ENCODE data around the gene KBTBD8. TPM values are rescaled to one million over a fixed set of nuclear protein-coding genes. Genes with fewer than 3 reads are reported as not detected.

Gene KBTBD8
- total and polyA plus RNA-seq, 2 of the 13 experiments (the other 11 are each of a cell fraction or from before 2014, with no cell fraction given) = 1.1 to 7.6 TPM

- TF ChIP-seq ZFYVE20 (CRISPR knock-in tag; IDR thresholded peaks at IDR 0.05; ENCODE audit: borderline replicate concordance, low read depth) = no peak
- no peak for TF ChIP-seq SP5 (CRISPR knock-in tag; IDR thresholded peaks at IDR 0.05; ENCODE audit: borderline replicate concordance, low read depth)
- TF ChIP-seq MTF2 (CRISPR knock-in tag; IDR thresholded peaks at IDR 0.05; ENCODE audit: borderline replicate concordance) = no peak
- TF ChIP-seq KDM3A (CRISPR knock-in tag; IDR thresholded peaks at IDR 0.05; ENCODE audit: low read depth) = no peak
Observed at GRCh38 chr3:67005974-67006373, 7.9 kb downstream of the KBTBD8 start (continued).

DNA sequence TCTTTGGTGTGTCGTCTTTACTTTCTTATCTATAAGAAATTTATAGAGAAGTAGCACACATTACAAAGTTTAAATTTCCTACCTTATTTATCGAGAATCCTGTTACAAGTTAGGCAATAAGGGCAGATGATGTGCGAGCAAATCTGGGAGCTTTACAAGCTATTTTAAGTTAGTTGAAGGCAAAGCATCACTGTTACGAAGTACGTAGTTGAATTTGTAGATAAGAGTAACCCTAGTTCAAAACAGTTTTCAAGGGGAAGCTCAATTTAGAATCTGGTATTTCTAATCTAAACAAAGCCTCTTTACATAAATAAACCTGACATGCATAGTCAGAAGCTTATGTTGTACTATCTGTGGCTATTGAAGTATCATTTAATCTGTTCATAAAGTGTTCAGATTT, 8.4 kb downstream of the KBTBD8 start:
- intact Hi-C loops (cut with micrococcal nuclease; ENCODE audit: unreplicated experiment) = no loop called here
- Histone ChIP-seq H3K9me3 (ENCODE audit: low read length) (no peaks in the 10 kb centered on the region), H2AFZ (ENCODE audit: low read length) (no peak overlapping the region), H3K79me2 (ENCODE audit: insufficient read depth, low read length) (no peaks in the 10 kb centered on the region), H3K9ac (ENCODE audit: insufficient read depth, low read depth, low read length) (no peak overlapping the region), H3K27ac (ENCODE audit: extremely low read length, insufficient read depth, low read length) (no peak overlapping the region), H3K4me1 (ENCODE audit: insufficient read depth, low read length) (no peaks in the 10 kb centered on the region), H3K4me3 (replicated peaks in 1 of 3; ENCODE audit: insufficient read depth in 1 of 3, low read depth in 2 of 3, low read length in 3 of 3) (no peak overlapping the region), H4K20me1 (ENCODE audit: insufficient read depth, low read length) (no peaks in the 10 kb centered on the region), H3K4me2 (ENCODE audit: low read depth, low read length) (no peak overlapping the region), H3K36me3 (replicated peaks in 1 of 2; ENCODE audit: control insufficient read depth in 1 of 2, insufficient read depth in 2 of 2, low read length in 2 of 2) (peaks cover 0 to 4% of the 10 kb centered on the region in 2 experiments; a peak in 1 of 5 replicates), H3K27me3 (ENCODE audit: control insufficient read depth in 1 of 2, insufficient read depth in 2 of 2, low read length in 2 of 2) (no peaks in the 10 kb centered on the region)
- CTCF ChIA-PET (ENCODE audit: low intra/inter-chr PET ratio, low total read pairs) = no interaction called here
- POLR2A ChIA-PET = interaction anchor here (1.1 kb wide), 1 partner anchor 8 kb away, joined by 3 read pairs; the partner anchor contains the start of gene KBTBD8
- no peak for DNase-seq (ENCODE audit: low spot score)
- no peak for ATAC-seq
- no peak for FAIRE-seq
- BruUV-seq (replicated peaks) = no TSS peak
- in situ Hi-C loops (cut with HindIII; ENCODE audit: extremely low pct_ligation_motif_present, low pct_unique_long_range_greater_than_20kb) = no loop called here
- WGBS (ENCODE audit: low lambda C conversion rate) = 96% methylated on average over 5 of the region's 5 CpGs
- no peak for TF ChIP-seq RFX1 (IDR thresholded peaks at IDR 0.05)
- TF ChIP-seq, protein P1, sequence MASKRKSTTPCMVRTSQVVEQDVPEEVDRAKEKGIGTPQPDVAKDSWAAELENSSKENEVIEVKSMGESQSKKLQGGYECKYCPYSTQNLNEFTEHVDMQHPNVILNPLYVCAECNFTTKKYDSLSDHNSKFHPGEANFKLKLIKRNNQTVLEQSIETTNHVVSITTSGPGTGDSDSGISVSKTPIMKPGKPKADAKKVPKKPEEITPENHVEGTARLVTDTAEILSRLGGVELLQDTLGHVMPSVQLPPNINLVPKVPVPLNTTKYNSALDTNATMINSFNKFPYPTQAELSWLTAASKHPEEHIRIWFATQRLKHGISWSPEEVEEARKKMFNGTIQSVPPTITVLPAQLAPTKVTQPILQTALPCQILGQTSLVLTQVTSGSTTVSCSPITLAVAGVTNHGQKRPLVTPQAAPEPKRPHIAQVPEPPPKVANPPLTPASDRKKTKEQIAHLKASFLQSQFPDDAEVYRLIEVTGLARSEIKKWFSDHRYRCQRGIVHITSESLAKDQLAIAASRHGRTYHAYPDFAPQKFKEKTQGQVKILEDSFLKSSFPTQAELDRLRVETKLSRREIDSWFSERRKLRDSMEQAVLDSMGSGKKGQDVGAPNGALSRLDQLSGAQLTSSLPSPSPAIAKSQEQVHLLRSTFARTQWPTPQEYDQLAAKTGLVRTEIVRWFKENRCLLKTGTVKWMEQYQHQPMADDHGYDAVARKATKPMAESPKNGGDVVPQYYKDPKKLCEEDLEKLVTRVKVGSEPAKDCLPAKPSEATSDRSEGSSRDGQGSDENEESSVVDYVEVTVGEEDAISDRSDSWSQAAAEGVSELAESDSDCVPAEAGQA (IDR thresholded peaks at IDR 0.05; ENCODE audit: low read depth) = no peak
- TF ChIP-seq, protein P1 (CRISPR knock-in tag; IDR thresholded peaks at IDR 0.05; ENCODE audit: borderline replicate concordance) = no peak
- TF ChIP-seq NKX3-1 (CRISPR knock-in tag; IDR thresholded peaks at IDR 0.05) = no peak
- TF ChIP-seq SIX4 (CRISPR knock-in tag; IDR thresholded peaks at IDR 0.05) = no peak
- TF ChIP-seq ZNF430 (CRISPR knock-in tag; IDR thresholded peaks at IDR 0.05) = no peak
- no peak for TF ChIP-seq FOXP4 (CRISPR knock-in tag; IDR thresholded peaks at IDR 0.05)

Measured in HepG2 (cell line).